H9 (cell line): ENCODE results near the gene GREB1L. TPM values are rescaled to one million over a fixed set of nuclear protein-coding genes. Genes with fewer than 3 reads are reported as not detected.

ENCODE experiments used
- DNase-seq: peaks from one replicate; pipeline ENCODE4 v3.0.0-alpha.2; 2017
- H2AFZ ChIP-seq: one replicate; pipeline ENCODE4 v1.6.1; 2013; ENCODE audit warnings: mild to moderate bottlenecking, low read length, control low read depth, moderate library complexity
- H2AK5ac ChIP-seq: 2 replicates; pipeline ENCODE4 v1.6.1; 2013; ENCODE audit warnings: low read length, control low read depth, mixed read lengths; ENCODE audit not compliant: insufficient read length
- H2BK120ac ChIP-seq: one replicate; pipeline ENCODE4 v1.6.1; 2013; ENCODE audit warnings: low read depth, mild to moderate bottlenecking, low read length, control low read depth, inconsistent platforms; ENCODE audit not compliant: poor library complexity, severe bottlenecking
- H2BK12ac ChIP-seq: 2 replicates; pipeline ENCODE4 v1.6.1; 2013; ENCODE audit warnings: low read length, control low read depth, mixed read lengths, low read depth; ENCODE audit not compliant: insufficient read length
- H2BK15ac ChIP-seq: 2 replicates; pipeline ENCODE4 v1.6.1; 2013; ENCODE audit warnings: low read depth, low read length, control low read depth
- H2BK20ac ChIP-seq: one replicate; pipeline ENCODE4 v1.6.1; 2013; ENCODE audit warnings: low read depth, mild to moderate bottlenecking, low read length, control low read depth, inconsistent platforms; ENCODE audit not compliant: poor library complexity, severe bottlenecking
- H2BK5ac ChIP-seq: 2 replicates; pipeline ENCODE4 v1.6.1; 2013; ENCODE audit warnings: low read length, control low read depth, mixed read lengths; ENCODE audit not compliant: insufficient read length
- H3K14ac ChIP-seq: 2 replicates; pipeline ENCODE4 v1.6.1; 2013; ENCODE audit warnings: low read length, control low read depth; ENCODE audit not compliant: insufficient read depth
- H3K18ac ChIP-seq: 2 replicates; pipeline ENCODE4 v1.6.1; 2013; ENCODE audit warnings: low read depth, mild to moderate bottlenecking, mixed read lengths, low read length, control low read depth; ENCODE audit not compliant: insufficient read length
- H3K23ac ChIP-seq: 2 replicates; pipeline ENCODE4 v1.6.1; 2013; ENCODE audit warnings: low read length, control low read depth, mixed read lengths, low read depth; ENCODE audit not compliant: insufficient read length
- H3K23me2 ChIP-seq: 2 replicates; pipeline ENCODE4 v1.6.1; 2013; ENCODE audit warnings: low read depth, mild to moderate bottlenecking, mixed read lengths, low read length, control low read depth; ENCODE audit not compliant: insufficient read length, poor library complexity, severe bottlenecking
- H3K27ac ChIP-seq: 2 replicates; pipeline ENCODE4 v1.5.1; 2013; ENCODE audit warnings: low read length, control low read depth, mixed read lengths, low read depth; ENCODE audit not compliant: insufficient read length
- H3K27me3 ChIP-seq: 2 replicates; pipeline ENCODE4 v1.6.1; 2013; ENCODE audit warnings: low read length, control low read depth, inconsistent platforms; ENCODE audit not compliant: insufficient read depth
- H3K4ac ChIP-seq: 2 replicates; pipeline ENCODE4 v1.6.1; 2013; ENCODE audit warnings: low read depth, mild to moderate bottlenecking, control low read depth, inconsistent platforms, low read length, moderate library complexity
- H3K4me1 ChIP-seq: 2 replicates; pipeline ENCODE4 v1.6.1; 2013; ENCODE audit warnings: low read length, control low read depth, inconsistent platforms; ENCODE audit not compliant: insufficient read depth
- H3K4me2 ChIP-seq: 2 replicates; pipeline ENCODE4 v1.6.1; 2013; ENCODE audit warnings: low read length, control low read depth, mixed read lengths; ENCODE audit not compliant: insufficient read length, insufficient read depth
- H3K56ac ChIP-seq: 2 replicates; pipeline ENCODE4 v1.6.1; 2013; ENCODE audit warnings: low read depth, mild to moderate bottlenecking, mixed read lengths, low read length, control low read depth; ENCODE audit not compliant: insufficient read length
- H3K79me1 ChIP-seq: 2 replicates; pipeline ENCODE4 v1.6.1; 2013; ENCODE audit warnings: low read depth, mild to moderate bottlenecking, moderate library complexity, low read length, control low read depth, inconsistent platforms; ENCODE audit not compliant: insufficient read depth, poor library complexity, severe bottlenecking
- H3K79me2 ChIP-seq: 2 replicates; pipeline ENCODE4 v1.6.1; 2013; ENCODE audit warnings: low read length, control low read depth, inconsistent platforms; ENCODE audit not compliant: insufficient read depth
- H3K9ac ChIP-seq: 2 replicates; pipeline ENCODE4 v1.6.1; 2013; ENCODE audit warnings: low read length, control low read depth, mixed read lengths; ENCODE audit not compliant: insufficient read length; ENCODE audit errors: extremely low read depth
- H3K9me3 ChIP-seq: one replicate; pipeline ENCODE4 v1.6.1; 2013; ENCODE audit warnings: low read depth, low read length, inconsistent platforms; ENCODE audit not compliant: control insufficient read depth
- H3T11ph ChIP-seq: one replicate; pipeline ENCODE4 v1.6.1; 2013; ENCODE audit warnings: mild to moderate bottlenecking, low read length, control low read depth, inconsistent platforms
- H4K20me1 ChIP-seq: one replicate; pipeline ENCODE4 v1.6.1; 2013; ENCODE audit not compliant: control insufficient read depth, insufficient read length, insufficient read depth
- H4K5ac ChIP-seq: 2 replicates; pipeline ENCODE4 v1.6.1; 2013; ENCODE audit warnings: low read depth, mild to moderate bottlenecking, mixed read lengths, low read length, control low read depth; ENCODE audit not compliant: insufficient read length
- H4K8ac ChIP-seq: replicated peaks from 2 replicates; pipeline ENCODE4 v1.6.1; 2013; ENCODE audit warnings: low read length, control low read depth, mixed read lengths, low read depth; ENCODE audit not compliant: insufficient read length
- H4K91ac ChIP-seq: 2 replicates; pipeline ENCODE4 v1.6.1; 2013; ENCODE audit warnings: low read depth, mild to moderate bottlenecking, moderate library complexity, mixed read lengths, low read length, control low read depth; ENCODE audit not compliant: insufficient read length
- H3K27ac Mint-ChIP-seq, 3 experiments: 2 replicates in 2 of 3; 3 replicates in 1 of 3; pipeline ENCODE4 v1.8.0; 2020 to 2021; ENCODE audit warnings: mixed read lengths in 3 of 3, mild to moderate bottlenecking in 1 of 3, moderate library complexity in 1 of 3
- H3K27me3 Mint-ChIP-seq: 2 replicates; pipeline ENCODE4 v1.8.0; 2021; ENCODE audit warnings: low read depth, mild to moderate bottlenecking, moderate library complexity, mixed read lengths
- H3K36me3 Mint-ChIP-seq, 3 experiments: 2 replicates in 2 of 3; 3 replicates in 1 of 3; pipeline ENCODE4 v1.8.0; 2020 to 2021; ENCODE audit warnings: low read depth in 3 of 3, mixed read lengths in 3 of 3; ENCODE audit not compliant: insufficient read depth in 1 of 3
- H3K4me1 Mint-ChIP-seq, 2 experiments: 2 replicates each; pipeline ENCODE4 v1.8.0; 2020; ENCODE audit warnings: mixed read lengths in 2 of 2
- H3K4me3 Mint-ChIP-seq, 2 experiments: 2 replicates in 1 of 2; 3 replicates in 1 of 2; pipeline ENCODE4 v1.8.0; 2020 to 2021; ENCODE audit warnings: mild to moderate bottlenecking in 2 of 2, mixed read lengths in 2 of 2, moderate library complexity in 1 of 2
- H3K9me3 Mint-ChIP-seq, 2 experiments: 2 replicates in 1 of 2; 3 replicates in 1 of 2; pipeline ENCODE4 v1.8.0; 2020; ENCODE audit warnings: mild to moderate bottlenecking in 2 of 2, mixed read lengths in 2 of 2, moderate library complexity in 1 of 2
- WGBS: extraction: QIAGEN DNeasy Blood & Tissue Kit; methylation state at CpG from one replicate; pipeline ENCODE4 v1.1.7; 2013; ENCODE audit warnings: missing lambda C conversion rate, low lambda C conversion rate, mixed read lengths; ENCODE audit not compliant: insufficient read length; ENCODE audit errors: extremely low coverage; 5-methylcytosine and 5-hydroxymethylcytosine counted together
- total RNA-seq: library from RNA; stranded (reverse); gene quantifications from 2 replicates; pipeline ENCODE4 v1.2.1, GENCODE V29; 2021
- TF ChIP-seq, protein P1 (sequence below): fragments of 200-600 bp; sonication (generic); conservative IDR thresholded peaks from 3 replicates; pipeline ENCODE4 v1.8.0; 2021; ENCODE audit warnings: antibody characterized with exemption, mild to moderate bottlenecking

Gene GREB1L
- total RNA-seq, 1 experiment from 2014 or later: 2.7 TPM

DNA sequence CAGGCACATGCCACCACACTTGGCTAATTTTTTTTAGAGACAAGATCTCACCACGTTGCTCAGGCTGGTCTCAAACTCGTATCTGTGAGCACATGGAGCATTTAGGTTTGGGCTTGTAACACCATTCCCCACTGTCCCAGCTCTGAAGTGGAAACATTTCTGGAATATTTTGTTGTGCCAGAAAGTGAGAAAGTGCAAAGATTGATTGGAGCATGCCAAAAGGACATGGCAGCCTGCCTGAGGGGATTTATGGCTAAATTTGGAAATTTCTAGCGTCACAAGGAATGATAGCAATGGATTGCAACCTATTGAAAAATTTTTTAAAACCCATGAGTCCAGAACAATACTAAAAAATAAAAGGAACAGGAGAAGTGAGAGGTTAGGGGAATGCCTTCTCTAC lies 221.7 kb downstream of the GREB1L start:
- H3K27me3 ChIP-seq: no peaks in the 10 kb centered on the region
- H2BK5ac ChIP-seq: no peak overlapping the region
- WGBS: no CpG with 5 or more reads among the region's 3 CpGs
- no peak overlapping the region for H3K4me2 ChIP-seq
- peaks cover 0 to 4% (median 0%) of the 10 kb centered on the region in 3 experiments; a peak in 1 of 7 replicates for H3K36me3 Mint-ChIP-seq
- no peak overlapping the region for H2BK15ac ChIP-seq
- H2BK12ac ChIP-seq: no peak overlapping the region
- no peak overlapping the region for H3K56ac ChIP-seq
- no peaks in the 10 kb centered on the region for H3K9me3 ChIP-seq
- H3K9ac ChIP-seq: no peak overlapping the region
- H2BK120ac ChIP-seq: no peak overlapping the region
- H2BK20ac ChIP-seq: no peak overlapping the region
- no peaks in the 10 kb centered on the region for H4K20me1 ChIP-seq
- no peak overlapping the region for H4K8ac ChIP-seq
- H3K27me3 Mint-ChIP-seq: peaks cover 5% of the 10 kb centered on the region
- no peak overlapping the region for H3K4ac ChIP-seq
- no peak overlapping the region for H3K14ac ChIP-seq
- H2AK5ac ChIP-seq: no peak overlapping the region
- H3K18ac ChIP-seq: no peak overlapping the region
- TF ChIP-seq, protein P1, sequence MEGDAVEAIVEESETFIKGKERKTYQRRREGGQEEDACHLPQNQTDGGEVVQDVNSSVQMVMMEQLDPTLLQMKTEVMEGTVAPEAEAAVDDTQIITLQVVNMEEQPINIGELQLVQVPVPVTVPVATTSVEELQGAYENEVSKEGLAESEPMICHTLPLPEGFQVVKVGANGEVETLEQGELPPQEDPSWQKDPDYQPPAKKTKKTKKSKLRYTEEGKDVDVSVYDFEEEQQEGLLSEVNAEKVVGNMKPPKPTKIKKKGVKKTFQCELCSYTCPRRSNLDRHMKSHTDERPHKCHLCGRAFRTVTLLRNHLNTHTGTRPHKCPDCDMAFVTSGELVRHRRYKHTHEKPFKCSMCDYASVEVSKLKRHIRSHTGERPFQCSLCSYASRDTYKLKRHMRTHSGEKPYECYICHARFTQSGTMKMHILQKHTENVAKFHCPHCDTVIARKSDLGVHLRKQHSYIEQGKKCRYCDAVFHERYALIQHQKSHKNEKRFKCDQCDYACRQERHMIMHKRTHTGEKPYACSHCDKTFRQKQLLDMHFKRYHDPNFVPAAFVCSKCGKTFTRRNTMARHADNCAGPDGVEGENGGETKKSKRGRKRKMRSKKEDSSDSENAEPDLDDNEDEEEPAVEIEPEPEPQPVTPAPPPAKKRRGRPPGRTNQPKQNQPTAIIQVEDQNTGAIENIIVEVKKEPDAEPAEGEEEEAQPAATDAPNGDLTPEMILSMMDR: no peak
- H3K27ac Mint-ChIP-seq: no peak overlapping the region
- H3K9me3 Mint-ChIP-seq: no peaks in the 10 kb centered on the region; a peak in 1 of 5 replicates
- peaks cover 0 to 2% of the 10 kb centered on the region in 2 experiments; a peak in 2 of 4 replicates for H3K4me1 Mint-ChIP-seq
- H3K79me2 ChIP-seq: no peaks in the 10 kb centered on the region
- H3K4me3 Mint-ChIP-seq: no peak overlapping the region
- H2AFZ ChIP-seq: no peak overlapping the region
- no peak overlapping the region for H3K23ac ChIP-seq
- DNase-seq: no peak
- H3K23me2 ChIP-seq: no peaks in the 10 kb centered on the region
- no peak overlapping the region for H4K5ac ChIP-seq
- H3K27ac ChIP-seq: no peak overlapping the region
- no peaks in the 10 kb centered on the region for H3K79me1 ChIP-seq
- no peaks in the 10 kb centered on the region for H3K4me1 ChIP-seq
- no peak overlapping the region for H4K91ac ChIP-seq
- H3T11ph ChIP-seq: no peak overlapping the region
